ENCODE results near the gene CECR2. TPM values are rescaled to one million over a fixed set of nuclear protein-coding genes. Genes with fewer than 3 reads are reported as not detected.
A peak's percentile ranks its signal among the peaks of the same experiment; 100 is the strongest.

CECR2 gene
- total and polyA plus RNA-seq, 2 of the 8 experiments (the other 6 are each of a cell fraction or from before 2014, with no cell fraction given), result 18.3 to 123 TPM

DNA sequence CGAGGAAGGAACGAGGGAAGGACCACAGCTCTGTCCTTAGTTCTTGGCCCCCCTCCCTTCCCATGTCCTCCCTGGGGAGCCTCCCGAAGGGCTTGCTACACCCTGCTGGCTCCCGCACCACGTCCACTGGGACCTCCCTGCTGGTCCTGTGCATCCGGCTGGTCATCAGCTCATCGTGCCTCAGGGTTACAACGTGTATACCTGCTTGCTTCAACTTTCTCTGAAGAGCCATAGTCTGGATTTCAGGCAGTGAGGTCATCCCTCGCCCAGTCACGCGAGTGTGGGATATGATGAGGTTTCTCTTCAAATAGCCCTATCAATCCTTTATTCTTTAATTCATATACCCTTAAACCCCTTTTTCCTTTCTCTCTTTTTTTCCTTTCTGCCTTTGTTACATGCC is 21.5 kb upstream of the CECR2 start:
- no peak overlapping the region for H3K4me2 ChIP-seq (ENCODE audit: insufficient read depth in 1 of 2, low read depth in 2 of 2, low read length in 2 of 2)
- peak overlapping the region; percentile 40; the same call in 1 of the 2 replicates for H2BK12ac ChIP-seq (ENCODE audit: low read depth, low read length)
- H3K23me2 ChIP-seq (ENCODE audit: low read depth, low read length), result no peaks in the 10 kb centered on the region
- H3K18ac ChIP-seq (ENCODE audit: extremely low read depth, low read length), result no peak overlapping the region
- no peaks in the 10 kb centered on the region for H3K27me3 ChIP-seq (replicated peaks in 1 of 4; ENCODE audit: control insufficient read depth in 3 of 4, extremely low read depth in 1 of 4, insufficient read depth in 3 of 4, low read length in 3 of 4)
- H3K4me1 ChIP-seq (replicated peaks in 1 of 4; ENCODE audit: control insufficient read depth in 3 of 4, insufficient read depth in 4 of 4, low read length in 3 of 4), result no peaks in the 10 kb centered on the region
- CTCF ChIA-PET (ENCODE audit: partially characterized antibody), result interaction anchor here (0.6 to 1.9 kb wide), 3 partner anchors 9 to 45 kb away, joined by 3 to 10 read pairs (median 7); no protein-coding TSS in a partner anchor
- no peak overlapping the region for H3K4me3 ChIP-seq (ENCODE audit: extremely low read depth in 1 of 4, insufficient read depth in 2 of 4, low read depth in 3 of 4, low read length in 4 of 4)
- H2BK120ac ChIP-seq (replicated peaks; ENCODE audit: low read depth, low read length), result no peak overlapping the region
- TF ChIP-seq USF2 (IDR thresholded peaks at IDR 0.05; ENCODE audit: low read length) (no peak), EP300 (IDR thresholded peaks at IDR 0.05; ENCODE audit: borderline replicate concordance in 1 of 2, low read depth in 2 of 2, low read length in 2 of 2) (no peak), TAF1 (IDR thresholded peaks at IDR 0.05; ENCODE audit: low read depth, low read length) (no peak), BCL11A (IDR thresholded peaks at IDR 0.05; ENCODE audit: low read depth in 2 of 2, low read length in 2 of 2) (no peak)
- no peak overlapping the region for H3K56ac ChIP-seq (replicated peaks; ENCODE audit: insufficient read length, low read depth, low read length)
- H3K9me3 ChIP-seq (ENCODE audit: insufficient read depth in 2 of 2, low read depth in 1 of 2, low read length in 1 of 2), result no peaks in the 10 kb centered on the region
- no peak overlapping the region for H3K14ac ChIP-seq (ENCODE audit: insufficient read length)
- H3K36me3 ChIP-seq (ENCODE audit: control insufficient read depth in 2 of 4, insufficient read depth in 4 of 4, low read length in 3 of 4), result no peaks in the 10 kb centered on the region
- 98% methylated on average over 11 of the region's 11 CpGs; no CpG with 5 or more reads in 1 of the 2 experiments for WGBS, 2 experiments (ENCODE audit: extremely low coverage in 1 of 2, insufficient coverage in 1 of 2, insufficient read length in 1 of 2, insufficient replicate concordance in 2 of 2, low coverage in 1 of 2, low lambda C conversion rate in 2 of 2, missing lambda C conversion rate in 1 of 2)
- no peak overlapping the region for H3K9ac ChIP-seq (replicated peaks in 1 of 4; ENCODE audit: extremely low read depth in 1 of 4, low read depth in 3 of 4, low read length in 3 of 4)
- FAIRE-seq (no peak), DNase-seq (ENCODE audit: low read depth in 1 of 2, low spot score in 2 of 2) (no peak)
- H2BK5ac ChIP-seq (ENCODE audit: low read depth, low read length), result no peak overlapping the region; the same call in 1 of the 2 replicates
- H3K79me1 ChIP-seq (ENCODE audit: low read depth, low read length), result no peaks in the 10 kb centered on the region
- H2BK20ac ChIP-seq (ENCODE audit: low read length), result 0 out of 2 replicates have a peak overlapping the region, but pooled peaks have one; percentile 10
- H2AK5ac ChIP-seq (ENCODE audit: low read depth, low read length), result no peak overlapping the region
- peak overlapping the region; percentile 1; the same call in 1 of the 2 replicates for H4K8ac ChIP-seq (ENCODE audit: extremely low read depth, insufficient read depth, low read length)
- no peak overlapping the region for H3K27ac ChIP-seq (ENCODE audit: low read depth, low read length)
- no peak overlapping the region for H4K5ac ChIP-seq (ENCODE audit: insufficient read length, low read depth, low read length)
- H3K4ac ChIP-seq (replicated peaks; ENCODE audit: insufficient read length, low read depth, low read length), result no peak overlapping the region
- no peak overlapping the region for H2AFZ ChIP-seq (ENCODE audit: low read length)
- POLR2A ChIA-PET (ENCODE audit: partially characterized antibody), result no interaction called here
- H3K79me2 ChIP-seq (ENCODE audit: control insufficient read depth in 1 of 2, insufficient read depth in 2 of 2, low read length in 2 of 2), result no peaks in the 10 kb centered on the region
- H3K23ac ChIP-seq (ENCODE audit: insufficient read length), result no peak overlapping the region
- no peaks in the 10 kb centered on the region for H4K20me1 ChIP-seq (replicated peaks in 1 of 2; ENCODE audit: control insufficient read depth in 1 of 2, insufficient read depth in 2 of 2, low read length in 2 of 2)
- no peak overlapping the region for H2BK15ac ChIP-seq (ENCODE audit: low read length)
- peak overlapping the region; percentile 18 for H4K91ac ChIP-seq (replicated peaks; ENCODE audit: insufficient read length, low read length)
